HG03520 (cell line): ENCODE data around the gene SAMD4A.

Experiments
- ATAC-seq: cut with Tn5 transposase; IDR thresholded peaks from one replicate; pipeline ENCODE4 v1.9.1; 2021; ENCODE audit warnings: mild to moderate bottlenecking, moderate library complexity; ENCODE audit not compliant: unreplicated experiment

Gene SAMD4A

DNA sequence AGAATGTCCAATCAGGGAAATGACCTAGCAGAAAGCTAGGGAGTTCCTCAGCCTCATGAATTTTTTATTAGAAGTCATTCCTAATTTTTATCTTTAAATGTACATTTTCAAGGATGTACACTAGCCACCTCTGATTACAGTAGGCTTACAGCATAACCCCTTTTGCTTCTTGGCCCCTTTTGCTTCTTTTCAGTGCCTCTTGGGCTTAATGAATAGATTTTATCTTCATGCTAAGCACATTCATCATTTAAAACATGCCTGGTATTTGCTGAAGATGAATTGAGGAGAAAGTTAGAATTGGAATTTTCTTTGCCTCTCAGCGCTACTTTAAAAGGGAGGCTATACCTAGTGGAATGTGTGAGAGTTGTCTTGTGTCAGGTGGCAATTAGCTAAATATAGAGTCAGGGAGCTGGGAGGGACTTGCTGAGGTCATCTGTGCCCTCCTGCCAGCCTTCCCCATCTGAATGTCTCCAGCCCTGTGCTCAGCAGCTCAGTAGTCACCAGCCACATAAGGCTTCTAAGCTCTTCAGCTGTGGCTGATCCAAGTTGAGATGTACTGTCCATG, 132.1 kb downstream of the SAMD4A start:
- no peak for ATAC-seq

GRCh38 chr14:54699735-54700134, 132.8 kb downstream of the SAMD4A start:
- ATAC-seq: no peak

DNA sequence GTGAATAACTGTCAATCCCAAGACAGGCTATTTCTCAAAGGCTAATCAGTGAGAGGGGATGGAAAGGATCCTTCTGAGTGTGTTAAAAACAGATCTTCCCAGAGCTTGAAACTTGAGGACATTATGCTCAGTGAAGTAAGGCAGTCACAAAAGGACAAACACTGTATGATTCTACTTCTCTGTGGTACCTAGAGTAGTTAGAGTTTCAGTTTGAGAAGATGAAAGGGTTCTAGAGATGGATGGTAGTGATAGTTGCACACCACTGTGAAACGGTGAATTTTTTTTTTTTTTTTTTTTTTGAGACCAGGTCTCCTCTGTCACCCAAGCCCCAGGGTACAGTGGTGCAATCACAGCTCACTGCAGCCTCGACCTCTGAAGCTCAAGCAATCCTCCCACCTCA, 133.8 kb downstream of the SAMD4A start:
- no peak for ATAC-seq

DNA sequence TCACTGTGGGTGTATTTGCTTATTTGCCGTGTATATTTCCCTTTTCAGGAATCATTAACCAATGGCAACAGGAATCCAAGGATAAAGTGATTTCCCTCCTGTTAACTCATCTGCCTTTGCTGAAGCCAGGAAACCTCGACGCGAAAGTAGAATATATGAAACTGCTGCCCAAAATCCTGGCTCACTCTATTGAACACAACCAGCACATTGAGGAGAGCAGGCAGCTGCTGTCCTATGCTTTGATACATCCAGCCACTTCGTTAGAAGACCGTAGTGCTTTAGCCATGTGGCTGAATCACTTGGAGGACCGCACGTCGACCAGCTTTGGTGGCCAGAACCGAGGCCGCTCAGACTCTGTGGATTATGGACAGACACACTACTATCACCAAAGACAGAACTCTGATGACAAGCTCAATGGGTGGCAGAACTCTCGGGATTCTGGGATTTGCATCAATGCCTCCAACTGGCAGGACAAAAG, 135.1 kb downstream of the SAMD4A start:
- ATAC-seq: no peak

DNA sequence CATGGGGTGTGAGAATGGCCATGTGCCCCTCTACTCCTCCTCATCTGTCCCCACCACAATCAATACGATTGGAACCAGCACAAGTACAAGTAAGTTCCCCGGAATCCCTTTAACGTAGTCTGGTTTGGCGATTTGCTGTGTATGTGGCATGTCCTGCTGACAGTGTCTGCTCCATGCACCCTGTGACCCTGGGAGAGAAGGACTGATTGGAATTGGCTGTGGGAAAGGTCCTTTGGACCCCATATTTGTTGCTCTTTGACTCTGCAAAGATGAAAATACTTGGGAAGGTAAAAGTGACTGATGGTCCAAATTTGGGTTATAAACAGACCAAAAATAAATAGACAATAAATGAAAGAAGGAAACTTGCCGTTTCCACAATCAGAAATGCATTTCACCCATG, 135.6 kb downstream of the SAMD4A start:
- no peak for ATAC-seq

GRCh38 chr14:54703082-54703481, 136.2 kb downstream of the SAMD4A start:
- ATAC-seq: no peak

GRCh38 chr14:54703724-54704123, 136.8 kb downstream of the SAMD4A start:
- no peak for ATAC-seq

- ATAC-seq: no peak
Measured at GRCh38 chr14:54704768-54705167, 137.8 kb downstream of the SAMD4A start.

- ATAC-seq: no peak
Measured at GRCh38 chr14:54706769-54707168, 139.8 kb downstream of the SAMD4A start.

DNA sequence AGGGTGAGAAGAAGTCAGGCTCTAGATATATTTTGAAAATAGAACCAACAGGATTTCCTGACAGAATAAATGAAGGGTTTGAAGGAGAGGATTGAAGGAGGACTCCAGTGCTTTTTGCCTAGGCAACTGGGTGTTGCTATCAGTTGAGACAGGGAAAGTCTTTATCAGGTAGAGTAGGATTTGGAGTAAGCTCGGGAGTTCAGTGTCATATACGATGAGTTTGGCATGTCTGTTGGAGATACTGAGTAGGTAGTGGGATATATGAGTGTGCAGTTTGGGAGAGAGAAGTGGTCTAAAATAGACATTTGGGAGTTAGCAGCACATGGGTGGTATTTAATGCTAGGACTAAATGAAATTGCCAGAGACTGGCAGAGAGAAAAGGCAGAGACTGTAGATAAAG, 141.2 kb downstream of the SAMD4A start:
- ATAC-seq: no peak

DNA sequence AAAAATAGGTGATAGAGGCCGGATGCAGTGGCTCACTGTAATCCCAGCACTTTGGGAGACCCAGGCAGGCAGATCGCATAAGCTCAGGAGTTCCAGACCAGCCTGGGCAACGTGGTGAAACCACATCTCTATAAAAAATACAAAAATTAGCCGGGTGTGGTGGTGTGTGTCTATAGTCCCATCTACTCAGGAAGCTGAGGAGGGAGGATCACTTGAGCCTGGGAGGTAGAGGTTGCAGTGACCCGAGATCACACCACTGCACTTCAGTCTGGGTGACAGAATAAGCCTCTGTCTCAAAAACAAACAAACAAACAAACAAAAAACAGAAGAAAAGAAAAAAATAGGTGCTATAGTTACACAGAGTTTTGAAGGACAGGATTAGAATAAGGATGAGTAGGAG, 142.1 kb downstream of the SAMD4A start:
- no peak for ATAC-seq

- ATAC-seq: peak; percentile 88
Measured at GRCh38 chr14:54709444-54709843, 142.5 kb downstream of the SAMD4A start.

- no peak for ATAC-seq
Measured at GRCh38 chr14:54709867-54710266, 142.9 kb downstream of the SAMD4A start.

- no peak for ATAC-seq
Measured at GRCh38 chr14:54711312-54711711, 144.4 kb downstream of the SAMD4A start.

DNA sequence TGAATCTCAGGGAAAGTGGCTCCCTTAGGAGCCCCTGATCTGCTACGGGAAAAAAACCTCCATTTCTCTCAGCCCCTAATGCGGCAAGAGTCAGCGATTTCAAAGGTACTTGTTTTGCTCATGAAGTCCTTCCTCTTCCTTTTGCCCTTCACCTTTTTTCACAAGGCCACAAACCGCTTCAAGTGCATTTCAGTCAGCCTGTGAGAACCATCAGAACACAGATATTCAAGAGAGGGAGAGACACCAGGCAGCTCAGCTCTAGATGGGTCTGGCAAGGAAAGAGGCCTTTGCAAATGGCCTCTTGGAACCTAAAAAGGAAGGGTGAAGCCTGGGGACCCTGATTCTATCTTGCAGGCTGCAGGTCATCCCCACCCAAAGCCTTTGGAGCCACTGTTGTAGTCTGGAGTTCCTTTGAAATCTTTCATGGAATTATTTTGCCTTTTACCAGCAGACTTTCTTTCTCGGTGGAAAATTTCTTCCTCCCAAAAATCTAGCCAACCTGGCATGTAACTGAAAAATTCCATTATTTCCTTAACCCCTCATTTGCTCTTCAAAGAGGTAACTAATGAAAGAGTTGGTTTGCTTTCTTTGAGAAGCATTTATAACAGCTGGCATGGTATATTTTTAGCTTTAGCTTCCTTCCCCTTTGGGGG, 145.0 kb downstream of the SAMD4A start:
- ATAC-seq: no peak

DNA sequence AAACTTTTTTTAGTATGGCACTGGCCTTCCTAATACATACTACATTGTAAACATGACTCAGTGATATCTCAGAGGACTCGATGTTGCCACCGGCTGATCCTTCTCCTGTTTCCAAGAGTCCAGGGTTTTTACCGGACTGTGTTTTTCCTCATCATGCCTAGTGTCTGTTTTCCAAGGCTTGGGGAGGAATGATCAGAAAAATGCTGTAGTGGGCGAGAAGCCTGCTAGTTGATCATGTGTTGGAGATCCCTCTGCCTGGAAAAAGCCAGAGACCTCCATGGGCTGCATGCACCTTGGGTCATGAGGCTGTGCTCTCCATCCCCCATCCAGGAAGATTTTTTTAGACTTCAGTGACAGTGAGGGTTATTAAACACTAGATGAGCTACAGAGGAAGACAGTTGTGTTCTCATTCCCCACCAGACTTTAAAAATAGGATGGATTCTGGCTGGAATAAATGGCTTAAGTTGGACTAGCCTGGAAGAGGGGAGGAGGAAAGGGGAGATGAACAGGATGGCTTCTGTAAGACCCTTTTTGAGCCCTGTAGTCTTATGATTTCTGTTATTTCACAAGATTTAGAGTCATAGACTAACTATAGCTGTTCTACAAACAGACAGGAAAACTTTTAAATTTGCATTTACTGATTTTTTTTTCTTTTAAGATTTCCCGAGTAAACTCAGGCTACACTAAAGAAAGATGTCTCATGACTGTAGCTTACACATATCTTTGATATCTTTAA, 145.7 kb downstream of the SAMD4A start:
- ATAC-seq: no peak

DNA sequence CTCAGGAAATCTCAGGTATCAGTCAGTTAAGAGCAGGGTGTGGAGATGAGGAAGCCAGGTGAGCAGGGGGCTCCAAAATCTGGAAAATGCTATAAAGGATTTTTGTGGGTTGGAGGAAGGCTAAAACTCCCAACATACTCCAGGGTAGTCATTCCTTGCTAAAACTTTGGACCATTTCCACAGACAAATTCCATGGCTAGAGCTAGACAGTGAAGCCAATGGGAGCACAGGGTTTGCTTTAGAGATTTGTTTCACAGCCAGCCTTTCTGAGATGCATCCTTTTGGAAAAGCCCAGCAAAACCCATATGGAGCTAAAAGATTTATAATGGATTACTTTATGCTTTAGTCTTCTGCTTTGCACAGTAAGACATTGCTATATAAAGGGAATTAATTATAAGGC, 146.5 kb downstream of the SAMD4A start:
- no peak for ATAC-seq

- ATAC-seq: no peak
Measured at GRCh38 chr14:54715239-54715638, 148.3 kb downstream of the SAMD4A start.

GRCh38 chr14:54715811-54716210, 148.9 kb downstream of the SAMD4A start:
- no peak for ATAC-seq

GRCh38 chr14:54716862-54717261, 149.9 kb downstream of the SAMD4A start:
- ATAC-seq: no peak

DNA sequence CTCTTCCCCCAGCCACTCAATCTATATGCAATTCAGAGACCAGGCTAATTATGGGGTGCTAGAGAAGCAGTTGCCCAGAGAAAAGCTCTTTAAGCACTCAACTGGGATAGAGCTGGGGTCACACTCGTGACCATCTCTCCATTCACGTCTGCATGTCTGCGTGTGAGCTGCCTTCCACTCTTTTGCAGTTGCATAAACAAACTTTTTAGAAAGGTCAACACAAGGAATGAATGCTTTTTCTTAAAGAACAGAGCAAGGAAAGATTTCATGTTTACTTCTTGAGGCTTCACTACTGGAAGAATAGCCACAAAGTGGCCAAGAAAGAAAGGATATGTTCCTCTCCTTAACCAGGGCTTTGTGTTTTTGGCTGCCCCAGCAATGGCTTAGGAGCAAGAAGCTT, 151.1 kb downstream of the SAMD4A start:
- ATAC-seq: no peak

- no peak for ATAC-seq
Measured at GRCh38 chr14:54719406-54719805, 152.5 kb downstream of the SAMD4A start.
